Mesenchymal stem cell (in vitro differentiated cells and primary cell): ENCODE measurements around the gene GBGT1.

Experiments used
- DNase-seq: peaks from one replicate; pipeline ENCODE4 v3.0.0-alpha.2; 2013
- H2AFZ ChIP-seq: one replicate; pipeline ENCODE4 v1.6.1; 2013; ENCODE audit warnings: low read depth, mild to moderate bottlenecking, control low read depth, inconsistent platforms, low read length, moderate library complexity
- H2AK5ac ChIP-seq: 2 replicates; pipeline ENCODE4 v1.6.1; 2013; ENCODE audit warnings: low read length, moderate library complexity, mild to moderate bottlenecking, inconsistent platforms; ENCODE audit not compliant: severe bottlenecking
- H2BK120ac ChIP-seq: one replicate; pipeline ENCODE4 v1.6.1; 2013; ENCODE audit warnings: low read depth, mild to moderate bottlenecking, inconsistent platforms, low read length, moderate library complexity
- H2BK12ac ChIP-seq, 2 experiments: one replicate each; pipeline ENCODE4 v1.6.1; 2013; ENCODE audit warnings: inconsistent platforms in 2 of 2, low read length in 2 of 2, mild to moderate bottlenecking in 2 of 2, moderate library complexity in 2 of 2, control low read depth in 1 of 2
- H2BK15ac ChIP-seq: one replicate; pipeline ENCODE4 v1.6.1; 2013; ENCODE audit warnings: mild to moderate bottlenecking, low read depth, inconsistent platforms; ENCODE audit not compliant: poor library complexity, severe bottlenecking
- H2BK5ac ChIP-seq: 2 replicates; pipeline ENCODE4 v1.6.1; 2013; ENCODE audit warnings: low read depth, mild to moderate bottlenecking, low read length, control low read depth, inconsistent platforms; ENCODE audit not compliant: poor library complexity, severe bottlenecking
- H3K14ac ChIP-seq, 2 experiments: one replicate each; pipeline ENCODE4 v1.6.1; 2013; ENCODE audit warnings: inconsistent platforms in 2 of 2, low read length in 2 of 2, control low read depth in 1 of 2, mild to moderate bottlenecking in 1 of 2, moderate library complexity in 1 of 2
- H3K18ac ChIP-seq, 2 experiments: one replicate each; pipeline ENCODE4 v1.6.1; 2013; ENCODE audit warnings: inconsistent platforms in 2 of 2, low read length in 2 of 2, control low read depth in 1 of 2, low read depth in 1 of 2, mild to moderate bottlenecking in 1 of 2
- H3K23ac ChIP-seq, 2 experiments: one replicate each; pipeline ENCODE4 v1.6.1; 2013; ENCODE audit warnings: inconsistent platforms in 2 of 2, low read length in 2 of 2, mild to moderate bottlenecking in 2 of 2, moderate library complexity in 2 of 2, control low read depth in 1 of 2
- H3K27ac ChIP-seq: 2 replicates; pipeline ENCODE4 v1.5.1; 2013; ENCODE audit warnings: mild to moderate bottlenecking, moderate library complexity, low read length, control low read depth, inconsistent platforms; ENCODE audit not compliant: poor library complexity, severe bottlenecking
- H3K27me3 ChIP-seq, 2 experiments: 2 replicates each; pipeline versions ENCODE4 v1.6.1 to v1.7.0; 2013; ENCODE audit warnings: low read length in 2 of 2, mild to moderate bottlenecking in 2 of 2, moderate library complexity in 2 of 2, control low read depth in 1 of 2, inconsistent platforms in 1 of 2; ENCODE audit not compliant: control insufficient read depth in 1 of 2, insufficient read depth in 1 of 2
- H3K36me3 ChIP-seq, 2 experiments: 2 replicates each; pipeline versions ENCODE4 v1.6.1 to v1.7.0; 2013; ENCODE audit warnings: low read length in 2 of 2, control low read depth in 1 of 2, inconsistent platforms in 1 of 2, low read depth in 1 of 2, mild to moderate bottlenecking in 1 of 2; ENCODE audit not compliant: insufficient read depth in 2 of 2, control insufficient read depth in 1 of 2
- H3K4ac ChIP-seq, 2 experiments: one replicate each; pipeline ENCODE4 v1.6.1; 2013; ENCODE audit warnings: inconsistent platforms in 2 of 2, low read length in 2 of 2, mild to moderate bottlenecking in 2 of 2, moderate library complexity in 2 of 2, control low read depth in 1 of 2, low read depth in 1 of 2
- H3K4me1 ChIP-seq: 2 replicates; pipeline ENCODE4 v1.6.1; 2013; ENCODE audit warnings: low read depth, low read length, control low read depth; ENCODE audit not compliant: control insufficient read depth, insufficient read depth
- H3K4me2 ChIP-seq: 2 replicates; pipeline ENCODE4 v1.6.1; 2013; ENCODE audit warnings: low read length, mild to moderate bottlenecking, inconsistent platforms; ENCODE audit not compliant: poor library complexity, severe bottlenecking
- H3K4me3 ChIP-seq, 2 experiments: 2 replicates each; pipeline versions ENCODE4 v1.5.1 to v1.7.0; 2013; ENCODE audit warnings: low read length in 2 of 2, mild to moderate bottlenecking in 2 of 2, control low read depth in 1 of 2, low read depth in 1 of 2; ENCODE audit not compliant: insufficient read depth in 1 of 2
- H3K79me1 ChIP-seq: replicated peaks from 2 replicates; pipeline ENCODE4 v1.6.1; 2013; ENCODE audit warnings: mild to moderate bottlenecking, control low read depth, low read length, inconsistent platforms; ENCODE audit not compliant: poor library complexity, severe bottlenecking
- H3K9ac ChIP-seq: 2 replicates; pipeline ENCODE4 v1.7.0; 2013; ENCODE audit warnings: mild to moderate bottlenecking, low read length, moderate library complexity
- H3K9me3 ChIP-seq: 2 replicates; pipeline ENCODE4 v1.7.0; 2013; ENCODE audit warnings: mild to moderate bottlenecking, low read length; ENCODE audit not compliant: control insufficient read depth
- H4K8ac ChIP-seq: one replicate; pipeline ENCODE4 v1.6.1; 2013; ENCODE audit warnings: inconsistent platforms, mild to moderate bottlenecking, low read length, moderate library complexity
- H4K91ac ChIP-seq: one replicate; pipeline ENCODE4 v1.6.1; 2013; ENCODE audit warnings: mild to moderate bottlenecking, low read length, inconsistent platforms
- WGBS: methylation state at CpG from one replicate; pipeline ENCODE4 v1.1.7; 2013; ENCODE audit warnings: mixed read lengths; 5-methylcytosine and 5-hydroxymethylcytosine counted together

GBGT1 gene

GRCh38 chr9:133148199-133149129 is 15.2 kb downstream of the GBGT1 start:
- Histone ChIP-seq H2BK120ac (peak overlapping the region; percentile 86), H3K23ac (peak overlapping the region in 1 of 2 experiments; percentile 94), H3K36me3 (peaks cover 5 to 14% of the 10 kb centered on the region in 2 experiments), H3K9ac (peak overlapping the region; percentile 94), H3K27ac (peak overlapping the region; percentile 58), H3K14ac (peak overlapping the region; percentile 5 to 99), H3K79me1 (peaks cover 28% of the 10 kb centered on the region), H4K8ac (peak overlapping the region; percentile 83), H3K27me3 (peaks cover 0 to 10% of the 10 kb centered on the region in 2 experiments), H3K4me3 (peak overlapping the region; percentile 83 to 91), H2BK12ac (peak overlapping the region; percentile 12 to 61), H3K18ac (peak overlapping the region; percentile 95 to 96), H3K4me2 (peak overlapping the region; percentile 74), H2BK15ac (peak overlapping the region; percentile 75), H3K4me1 (peaks cover 37% of the 10 kb centered on the region), H3K4ac (peak overlapping the region; percentile 63 to 96), H2AFZ (peak overlapping the region; percentile 32), H4K91ac (peak overlapping the region; percentile 97), H2BK5ac (peak overlapping the region; percentile 2), H2AK5ac (no peak overlapping the region), H3K9me3 (no peaks in the 10 kb centered on the region)
- DNase-seq, result peak; percentile 67
- WGBS, result 4% methylated on average over 36 of the region's 65 CpGs

- Histone ChIP-seq H2BK5ac (no peak overlapping the region), H3K4me1 (peaks cover 44% of the 10 kb centered on the region), H2BK120ac (peak overlapping the region; percentile 15), H3K4me2 (peak overlapping the region; percentile 74), H3K4me3 (peak overlapping the region; percentile 83 to 91), H4K91ac (peak overlapping the region; percentile 64), H3K79me1 (peaks cover 34% of the 10 kb centered on the region), H2BK12ac (peak overlapping the region in 1 of 2 experiments; percentile 55), H3K27me3 (peaks cover 0 to 4% of the 10 kb centered on the region in 2 experiments), H2AFZ (no peak overlapping the region), H2BK15ac (peak overlapping the region; percentile 85), H3K23ac (no peak overlapping the region), H3K36me3 (peaks cover 5 to 20% of the 10 kb centered on the region in 2 experiments), H3K9ac (peak overlapping the region; percentile 94), H3K4ac (peak overlapping the region; percentile 15 to 63), H3K27ac (peak overlapping the region; percentile 58), H3K9me3 (no peaks in the 10 kb centered on the region), H4K8ac (peak overlapping the region; percentile 35), H2AK5ac (peak overlapping the region; percentile 34), H3K18ac (peak overlapping the region; percentile 19 to 63), H3K14ac (peak overlapping the region in 1 of 2 experiments; percentile 5)
- WGBS, result 25% methylated on average over 13 of the region's 14 CpGs
- peak; percentile 66 for DNase-seq
Observed at GRCh38 chr9:133147412-133148198, 16.1 kb downstream of the GBGT1 start.

GRCh38 chr9:133146746-133147411 is 16.8 kb downstream of the GBGT1 start:
- Histone ChIP-seq H3K9ac (peak overlapping the region; percentile 36), H3K14ac (peak overlapping the region in 1 of 2 experiments; percentile 53), H3K4me2 (peak overlapping the region; percentile 74), H4K91ac (peak overlapping the region; percentile 64), H4K8ac (no peak overlapping the region), H2BK5ac (no peak overlapping the region), H3K4ac (peak overlapping the region in 1 of 2 experiments; percentile 8), H3K23ac (no peak overlapping the region), H3K27me3 (peaks cover 0 to 3% of the 10 kb centered on the region in 2 experiments), H2BK120ac (no peak overlapping the region), H3K4me3 (no peak overlapping the region), H3K27ac (no peak overlapping the region), H3K36me3 (peaks cover 5 to 20% of the 10 kb centered on the region in 2 experiments), H2AK5ac (peak overlapping the region; percentile 20), H2AFZ (no peak overlapping the region), H2BK12ac (peak overlapping the region in 1 of 2 experiments; percentile 55), H3K9me3 (no peaks in the 10 kb centered on the region), H3K4me1 (peaks cover 45% of the 10 kb centered on the region), H3K18ac (peak overlapping the region in 1 of 2 experiments; percentile 63), H3K79me1 (peaks cover 41% of the 10 kb centered on the region), H2BK15ac (no peak overlapping the region)
- 74% methylated on average over 7 of the region's 7 CpGs for WGBS
- DNase-seq, result no peak
